Karpas-422 (cell line): ENCODE data around the gene AP4B1. TPM values are rescaled to one million over a fixed set of nuclear protein-coding genes. Genes with fewer than 3 reads are reported as not detected.

Experiments used
- DNase-seq: peaks from one replicate; pipeline ENCODE4 v3.0.0-alpha.2; 2015
- H2AFZ ChIP-seq: fragments of 200-600 bp; sonication (generic); 2 replicates; pipeline ENCODE4 v1.6.1; 2014; ENCODE audit warnings: antibody characterized with exemption, low read length, mixed read lengths
- H3K27ac ChIP-seq: fragments of 200-600 bp; sonication (generic); 2 replicates; pipeline ENCODE4 v1.5.1; 2014; ENCODE audit warnings: mild to moderate bottlenecking, low read length, moderate library complexity
- H3K27me3 ChIP-seq: fragments of 200-600 bp; sonication (generic); 2 replicates; pipeline ENCODE4 v1.6.1; 2014; ENCODE audit warnings: low read length, mixed read lengths
- H3K36me3 ChIP-seq: fragments of 200-600 bp; sonication (generic); 2 replicates; pipeline ENCODE4 v1.6.1; 2014; ENCODE audit warnings: low read length, mixed read lengths; ENCODE audit not compliant: insufficient read depth
- H3K4me1 ChIP-seq: fragments of 200-600 bp; sonication (generic); 2 replicates; pipeline ENCODE4 v1.6.1; 2014; ENCODE audit warnings: mild to moderate bottlenecking, low read length, mixed read lengths
- H3K4me2 ChIP-seq: fragments of 200-600 bp; sonication (generic); 2 replicates; pipeline ENCODE4 v1.6.1; 2014; ENCODE audit warnings: low read length, low read depth, mild to moderate bottlenecking; ENCODE audit not compliant: poor library complexity, severe bottlenecking
- H3K4me3 ChIP-seq: fragments of 200-600 bp; sonication (generic); 2 replicates; pipeline ENCODE4 v1.5.1; 2014; ENCODE audit warnings: mild to moderate bottlenecking, antibody characterized with exemption, low read length, mixed read lengths
- H3K79me2 ChIP-seq: fragments of 200-600 bp; sonication (generic); 2 replicates; pipeline ENCODE4 v1.6.1; 2014; ENCODE audit warnings: mild to moderate bottlenecking, low read length, mixed read lengths
- H3K9ac ChIP-seq: fragments of 200-600 bp; sonication (generic); 2 replicates; pipeline ENCODE4 v1.6.0; 2014; ENCODE audit warnings: low read length
- H3K9me2 ChIP-seq: fragments of 200-600 bp; sonication (generic), shearing (Covaris generic); replicated peaks from 2 replicates; pipeline ENCODE4 v1.6.0; 2014; ENCODE audit warnings: mild to moderate bottlenecking, low read length, moderate library complexity; ENCODE audit not compliant: insufficient read depth
- H3K9me3 ChIP-seq: fragments of 300-700, 200-600 bp; sonication (generic); 2 replicates; pipeline ENCODE4 v1.6.1; 2014; ENCODE audit warnings: low read length, mixed read lengths
- H4K20me1 ChIP-seq: fragments of 200-600 bp; sonication (generic); 2 replicates; pipeline ENCODE4 v1.6.1; 2014; ENCODE audit warnings: mild to moderate bottlenecking, antibody characterized with exemption, low read length, low read depth; ENCODE audit not compliant: insufficient read depth
- total RNA-seq: library from RNA; depleted of rRNA; stranded (reverse); fragments of >200 nt; shearing (Covaris generic); gene quantifications from 2 replicates; pipeline ENCODE4 v1.2.3, GENCODE V29; 2014; ENCODE audit warnings: low replicate concordance

The AP4B1 gene
- total RNA-seq, 1 experiment from 2014 or later: 35.3 TPM

DNA sequence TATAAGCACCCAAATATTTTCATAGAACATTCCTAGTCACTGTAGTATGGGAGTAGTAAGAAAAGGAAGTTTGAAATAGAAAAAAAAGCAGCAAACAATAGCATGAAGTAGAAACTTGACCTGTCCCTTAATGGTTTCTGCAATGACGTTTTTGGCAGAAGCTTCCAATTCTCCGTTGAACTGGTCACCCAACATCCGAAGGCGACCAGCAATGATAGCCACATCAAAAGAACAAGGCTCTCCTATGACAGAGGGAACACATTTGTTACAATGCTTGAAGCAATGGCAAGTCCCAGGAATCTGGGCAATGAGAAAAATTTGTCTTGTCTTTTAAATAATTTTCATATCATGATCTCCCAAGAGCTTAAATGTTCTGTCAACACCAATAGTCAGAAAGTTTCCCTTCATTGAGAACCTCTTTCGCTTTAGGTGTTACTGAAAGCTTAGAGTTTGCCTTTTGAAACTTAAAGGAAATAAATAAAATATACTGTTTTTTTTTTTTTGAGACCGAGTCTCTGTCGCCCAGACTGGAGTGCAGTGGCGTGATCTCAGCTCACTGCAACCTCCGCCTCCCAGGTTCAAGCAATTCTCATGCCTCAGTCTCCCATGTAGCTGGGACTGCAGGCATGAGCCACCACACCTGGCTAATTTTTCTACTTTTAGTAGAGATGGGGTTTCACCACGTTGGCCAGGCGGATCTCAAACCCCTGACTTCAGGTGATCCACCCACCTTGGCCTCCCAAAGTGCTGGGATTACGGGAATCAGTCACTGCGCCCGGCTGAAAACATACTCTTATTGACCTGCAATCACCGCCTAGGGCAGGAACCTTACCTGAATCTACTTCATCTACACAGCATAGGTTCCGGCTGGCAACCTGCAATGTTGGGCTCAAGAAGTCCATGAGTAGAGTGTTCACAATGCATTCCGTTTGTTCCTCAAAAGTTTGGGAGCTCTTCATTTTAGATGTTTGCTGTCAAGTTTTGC lies 17.9 kb downstream of the AP4B1 start:
- H3K79me2 ChIP-seq: no peaks in the 10 kb centered on the region
- H3K9me2 ChIP-seq: no peaks in the 10 kb centered on the region
- no peaks in the 10 kb centered on the region for H3K4me1 ChIP-seq
- H4K20me1 ChIP-seq: no peaks in the 10 kb centered on the region
- H3K27ac ChIP-seq: no peak overlapping the region
- no peak overlapping the region for H3K4me2 ChIP-seq
- H3K36me3 ChIP-seq: no peaks in the 10 kb centered on the region
- H2AFZ ChIP-seq: no peak overlapping the region
- no peaks in the 10 kb centered on the region for H3K9me3 ChIP-seq
- no peak overlapping the region for H3K9ac ChIP-seq
- DNase-seq: no peak
- no peaks in the 10 kb centered on the region for H3K27me3 ChIP-seq
- no peak overlapping the region for H3K4me3 ChIP-seq

DNA sequence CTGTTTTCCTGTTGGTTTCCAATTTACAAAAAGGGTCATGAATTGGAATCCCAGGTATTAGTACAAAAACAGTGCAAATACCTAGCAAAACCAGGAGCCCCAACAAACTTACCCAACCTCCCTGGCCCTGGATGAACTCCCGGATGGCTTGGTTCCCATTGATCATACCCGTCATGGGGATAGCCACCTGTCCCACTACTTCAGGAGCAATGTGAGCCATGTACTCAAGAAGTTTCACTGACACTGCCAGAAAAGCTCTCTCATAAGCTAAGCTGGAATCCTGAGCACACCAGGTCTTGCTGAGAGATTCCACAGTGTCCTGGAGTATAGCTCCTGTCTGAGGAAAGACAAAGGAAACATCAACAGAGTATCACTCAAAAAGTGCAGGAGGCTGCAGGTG lies 22.9 kb downstream of the AP4B1 start:
- Histone ChIP-seq H3K4me2 (no peak overlapping the region), H3K79me2 (no peaks in the 10 kb centered on the region), H3K27ac (no peak overlapping the region), H3K4me1 (peaks cover 12% of the 10 kb centered on the region), H3K27me3 (no peaks in the 10 kb centered on the region), H3K4me3 (no peak overlapping the region), H3K9me2 (no peaks in the 10 kb centered on the region), H4K20me1 (no peaks in the 10 kb centered on the region), H3K9ac (no peak overlapping the region), H3K9me3 (no peaks in the 10 kb centered on the region), H3K36me3 (no peaks in the 10 kb centered on the region), H2AFZ (no peak overlapping the region)
- no peak for DNase-seq

DNA sequence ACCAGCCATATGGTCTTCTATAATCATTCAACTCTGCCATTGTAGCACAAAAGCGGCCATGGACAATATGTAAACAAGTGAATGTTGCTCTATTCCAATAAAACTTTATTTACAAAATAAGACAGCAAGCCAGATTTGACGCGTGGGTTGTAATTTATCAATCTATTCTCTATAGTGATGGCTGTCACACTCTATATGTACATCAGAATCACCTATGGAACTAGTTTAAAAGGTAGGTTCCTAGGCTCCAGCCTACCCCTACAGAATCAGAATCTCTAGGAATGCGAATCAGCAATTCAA lies 24.9 kb downstream of the AP4B1 start:
- no peak overlapping the region for H3K4me2 ChIP-seq
- no peaks in the 10 kb centered on the region for H4K20me1 ChIP-seq
- H3K27ac ChIP-seq: no peak overlapping the region
- H2AFZ ChIP-seq: no peak overlapping the region
- H3K9me3 ChIP-seq: no peaks in the 10 kb centered on the region
- H3K27me3 ChIP-seq: no peaks in the 10 kb centered on the region
- no peaks in the 10 kb centered on the region for H3K36me3 ChIP-seq
- DNase-seq: no peak
- H3K79me2 ChIP-seq: no peaks in the 10 kb centered on the region
- H3K4me1 ChIP-seq: peaks cover 12% of the 10 kb centered on the region
- H3K9me2 ChIP-seq: no peaks in the 10 kb centered on the region
- no peak overlapping the region for H3K9ac ChIP-seq
- H3K4me3 ChIP-seq: no peak overlapping the region

DNA sequence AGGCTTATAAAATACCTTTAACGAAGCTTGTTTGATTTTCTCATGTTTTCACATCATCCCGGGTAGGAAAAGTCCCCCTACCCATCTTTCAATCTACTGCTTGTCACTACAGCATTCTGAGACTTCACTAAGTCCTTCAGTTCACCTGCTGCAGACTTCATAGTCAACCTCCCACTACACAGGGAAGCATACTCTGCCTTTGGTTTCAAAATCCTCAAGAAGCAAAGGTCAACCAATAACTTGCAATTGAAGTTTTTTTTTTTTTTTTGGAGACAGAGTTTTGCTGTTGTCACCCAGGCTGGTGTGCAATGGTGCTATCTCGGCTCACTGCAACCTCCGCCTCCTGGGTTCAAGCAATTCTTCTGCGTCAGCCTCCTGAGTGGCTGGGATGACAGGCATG lies 28.4 kb downstream of the AP4B1 start:
- no peaks in the 10 kb centered on the region for H3K27me3 ChIP-seq
- no peaks in the 10 kb centered on the region for H3K36me3 ChIP-seq
- no peak overlapping the region for H3K27ac ChIP-seq
- H3K9ac ChIP-seq: no peak overlapping the region
- no peaks in the 10 kb centered on the region for H3K79me2 ChIP-seq
- H3K9me2 ChIP-seq: no peaks in the 10 kb centered on the region
- H2AFZ ChIP-seq: no peak overlapping the region
- peaks cover 28% of the 10 kb centered on the region for H3K4me1 ChIP-seq
- H3K4me3 ChIP-seq: no peak overlapping the region
- no peak for DNase-seq
- no peak overlapping the region for H3K4me2 ChIP-seq
- no peaks in the 10 kb centered on the region for H4K20me1 ChIP-seq
- H3K9me3 ChIP-seq: no peaks in the 10 kb centered on the region

DNA sequence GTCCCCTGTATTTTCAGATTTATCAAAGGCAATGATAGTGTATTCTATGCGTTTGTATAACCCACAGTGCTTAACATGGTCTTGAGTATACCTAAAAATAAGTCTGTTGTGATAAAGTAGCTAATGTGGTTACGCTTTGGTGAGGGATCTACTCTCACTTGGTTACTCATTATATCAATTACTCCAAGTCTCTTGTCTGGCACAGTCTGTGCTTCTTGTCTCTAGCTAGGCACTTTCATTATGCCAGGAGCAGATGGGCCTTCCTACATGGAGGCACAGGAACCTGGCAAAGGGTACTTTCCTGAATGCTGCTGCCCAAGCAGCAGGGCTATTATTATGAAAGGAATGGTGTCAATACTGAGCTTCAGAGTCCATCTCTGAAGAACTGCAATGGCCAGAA lies 28.9 kb downstream of the AP4B1 start:
- H2AFZ ChIP-seq: no peak overlapping the region
- no peaks in the 10 kb centered on the region for H3K9me3 ChIP-seq
- peaks cover 32% of the 10 kb centered on the region for H3K4me1 ChIP-seq
- no peak overlapping the region for H3K27ac ChIP-seq
- H3K27me3 ChIP-seq: no peaks in the 10 kb centered on the region
- H3K9me2 ChIP-seq: no peaks in the 10 kb centered on the region
- H3K36me3 ChIP-seq: no peaks in the 10 kb centered on the region
- H3K4me2 ChIP-seq: no peak overlapping the region
- no peak overlapping the region for H3K9ac ChIP-seq
- H3K79me2 ChIP-seq: no peaks in the 10 kb centered on the region
- no peak overlapping the region for H3K4me3 ChIP-seq
- no peaks in the 10 kb centered on the region for H4K20me1 ChIP-seq
- DNase-seq: no peak

DNA sequence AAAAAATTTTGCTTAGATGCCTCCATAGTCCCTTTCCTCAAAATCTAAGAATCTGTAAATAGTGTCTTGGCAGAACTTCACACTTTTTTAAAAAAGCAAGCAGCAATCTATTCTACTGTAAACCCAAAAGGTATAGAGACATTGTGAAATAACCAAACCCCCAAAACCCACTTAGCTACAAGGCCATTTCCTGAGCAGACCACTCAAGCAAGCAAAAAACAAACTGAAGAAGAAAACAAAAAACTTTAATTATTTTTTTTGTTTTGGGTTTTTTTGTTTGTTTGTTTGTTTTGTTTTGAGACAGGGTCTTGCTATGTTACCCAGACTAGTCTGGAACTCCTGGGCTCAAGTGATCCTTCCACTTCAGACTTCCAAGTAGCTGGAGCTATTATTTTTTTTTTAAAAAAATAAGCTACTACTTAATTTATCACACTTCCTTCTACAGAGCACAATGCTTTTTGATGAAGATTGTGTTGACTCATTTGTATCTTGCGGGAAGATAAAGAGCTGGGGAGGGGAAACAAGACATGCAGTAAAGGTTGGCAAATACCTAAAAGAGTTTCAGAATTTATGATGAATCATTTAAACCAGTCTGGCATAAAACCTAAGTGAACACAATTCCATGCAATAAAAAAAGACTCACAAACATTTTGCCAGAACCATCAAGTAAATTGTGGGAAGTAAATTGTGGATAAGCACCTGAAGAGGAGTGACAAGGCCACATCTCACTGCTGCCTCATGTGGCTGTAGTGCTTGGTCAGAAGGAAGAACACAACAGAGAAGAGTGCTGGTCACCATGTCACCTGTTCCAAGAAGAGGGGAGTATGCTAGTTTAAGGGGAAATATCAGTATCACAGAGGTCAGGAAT lies 30.4 kb downstream of the AP4B1 start:
- no peaks in the 10 kb centered on the region for H3K9me3 ChIP-seq
- H3K9ac ChIP-seq: no peak overlapping the region
- no peaks in the 10 kb centered on the region for H3K36me3 ChIP-seq
- no peak overlapping the region for H3K4me3 ChIP-seq
- peak; percentile 51 for DNase-seq
- no peaks in the 10 kb centered on the region for H3K9me2 ChIP-seq
- no peak overlapping the region for H3K27ac ChIP-seq
- no peak overlapping the region for H2AFZ ChIP-seq
- no peak overlapping the region for H3K4me2 ChIP-seq
- peaks cover 41% of the 10 kb centered on the region for H3K4me1 ChIP-seq
- no peaks in the 10 kb centered on the region for H3K79me2 ChIP-seq
- H4K20me1 ChIP-seq: no peaks in the 10 kb centered on the region
- H3K27me3 ChIP-seq: no peaks in the 10 kb centered on the region

DNA sequence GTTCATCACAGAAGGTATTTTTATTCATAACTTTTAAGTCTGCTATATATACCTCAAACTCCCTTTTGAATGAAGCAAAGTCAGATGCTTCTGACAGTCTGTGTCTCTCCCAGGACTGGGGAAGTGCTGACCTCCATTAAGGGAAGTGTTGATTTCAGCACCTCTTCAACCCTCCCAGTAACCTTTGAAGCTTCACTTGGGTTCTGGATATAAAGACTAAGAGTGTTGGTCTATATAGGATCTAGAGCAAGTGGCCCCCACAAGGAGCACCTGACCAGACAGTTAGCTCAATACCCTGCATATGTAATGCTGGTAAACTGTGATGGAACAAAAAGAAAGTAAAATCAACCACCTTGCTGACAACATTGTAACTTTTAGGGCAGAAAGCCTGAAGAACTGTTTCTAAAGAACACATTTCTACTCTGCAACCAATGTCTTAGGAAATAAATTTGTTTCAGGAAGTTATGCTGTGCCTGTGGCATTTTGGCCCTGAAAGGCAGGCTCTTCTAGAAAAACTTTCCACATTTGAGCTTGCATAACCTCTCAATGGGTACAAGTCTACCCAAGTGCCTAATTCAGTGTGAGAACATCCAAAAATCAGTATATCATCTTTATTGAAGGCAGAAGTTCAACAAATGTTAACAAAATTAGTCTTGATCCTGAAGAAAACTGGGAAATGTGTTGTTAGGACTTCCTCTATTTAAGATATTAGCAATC lies 32.2 kb downstream of the AP4B1 start:
- no peak for DNase-seq
- H3K4me2 ChIP-seq: peak overlapping the region; percentile 62
- no peaks in the 10 kb centered on the region for H3K36me3 ChIP-seq
- H3K9me2 ChIP-seq: no peaks in the 10 kb centered on the region
- no peaks in the 10 kb centered on the region for H3K27me3 ChIP-seq
- H3K4me1 ChIP-seq: peaks cover 32% of the 10 kb centered on the region
- no peak overlapping the region for H3K9ac ChIP-seq
- peak overlapping the region; percentile 94 for H2AFZ ChIP-seq
- no peaks in the 10 kb centered on the region for H3K9me3 ChIP-seq
- no peak overlapping the region; the same call in 1 of the 2 replicates for H3K27ac ChIP-seq
- H3K79me2 ChIP-seq: no peaks in the 10 kb centered on the region
- no peaks in the 10 kb centered on the region for H4K20me1 ChIP-seq
- H3K4me3 ChIP-seq: no peak overlapping the region
